ENCODE measurements around the gene PPP1R2C. TPM values are rescaled to one million over a fixed set of nuclear protein-coding genes. Genes with fewer than 3 reads are reported as not detected.

Gene PPP1R2C
- total and polyA plus RNA-seq, 2 of the 4 experiments (the other 2 are of a cell fraction), result not detected

DNA sequence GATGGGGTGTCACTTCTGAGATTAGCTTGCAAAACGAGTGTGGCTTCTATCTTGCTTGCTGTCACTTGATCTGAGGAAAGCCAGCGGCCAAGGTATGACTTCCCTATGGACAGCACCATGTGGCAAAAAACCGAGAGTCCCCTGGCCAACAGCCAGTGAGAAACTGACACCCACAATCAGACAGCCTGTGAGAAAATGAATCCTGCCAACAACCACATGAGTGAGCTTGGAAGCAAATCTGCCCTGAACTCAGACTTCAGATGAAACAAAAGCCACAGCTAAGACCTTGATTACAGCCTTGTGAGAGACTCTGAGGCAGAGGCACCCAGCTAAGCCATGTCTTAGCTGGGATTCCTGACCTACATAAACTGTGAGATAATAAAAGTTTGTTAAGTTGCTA lies 45.5 kb downstream of the PPP1R2C start:
- Histone ChIP-seq H3K36me3 (ENCODE audit: control insufficient read depth, insufficient read depth, low read length) (no peaks in the 10 kb centered on the region), H3K27me3 (ENCODE audit: control insufficient read depth, insufficient read depth, low read length) (no peaks in the 10 kb centered on the region), H3K18ac (ENCODE audit: low read depth, low read length) (no peak overlapping the region), H3K14ac (replicated peaks; ENCODE audit: low read depth, low read length) (no peak overlapping the region), H2AFZ (replicated peaks; ENCODE audit: low read length, poor library complexity) (no peak overlapping the region), H3K27ac (ENCODE audit: insufficient read depth, low read length) (no peak overlapping the region), H3K23ac (ENCODE audit: low read depth, low read length) (no peak overlapping the region), H2BK5ac (ENCODE audit: low read depth, low read length, poor library complexity, severe bottlenecking) (no peak overlapping the region), H3K56ac (ENCODE audit: extremely low read depth, insufficient read depth, low read length) (no peak overlapping the region), H3K4me1 (ENCODE audit: control insufficient read depth, insufficient read depth, low read length) (no peaks in the 10 kb centered on the region), H2BK20ac (ENCODE audit: low read depth, low read length) (no peak overlapping the region), H2BK120ac (ENCODE audit: low read depth, low read length) (no peak overlapping the region), H3K4me2 (ENCODE audit: low read depth, low read length) (no peak overlapping the region), H3K4ac (ENCODE audit: low read depth, low read length) (no peak overlapping the region), H2AK5ac (ENCODE audit: low read depth, low read length) (no peak overlapping the region), H2AK9ac (replicated peaks; ENCODE audit: low read depth, low read length, poor library complexity) (no peak overlapping the region), H2BK15ac (ENCODE audit: low read depth, low read length) (no peak overlapping the region), H4K8ac (ENCODE audit: low read depth in 2 of 2, low read length in 2 of 2) (no peak overlapping the region), H3K9ac (ENCODE audit: low read depth, low read length) (no peak overlapping the region), H4K5ac (ENCODE audit: low read depth, low read length) (no peak overlapping the region), H4K91ac (ENCODE audit: insufficient read depth, low read depth, low read length) (no peak overlapping the region), H3K4me3 (ENCODE audit: insufficient read depth, low read depth, low read length) (no peak overlapping the region), H3K9me1 (ENCODE audit: insufficient read depth, low read length) (no peaks in the 10 kb centered on the region), H3K9me3 (ENCODE audit: control insufficient read depth, insufficient read depth, low read length) (no peaks in the 10 kb centered on the region), H4K20me1 (ENCODE audit: insufficient read depth, low read length) (no peaks in the 10 kb centered on the region), H3K79me1 (ENCODE audit: low read depth in 1 of 2, low read length in 2 of 2) (no peaks in the 10 kb centered on the region)
- in situ Hi-C loops (cut with MboI; ENCODE audit: low sequenced_read_pairs), result loop anchor here (25.0 kb wide), 1 partner anchor 945 kb away; no protein-coding TSS in a partner anchor
- ChIA-PET POLR2A (ENCODE audit: unreplicated experiment) (no interaction called here), CTCF (interaction anchor here (0.6 kb wide), 1 partner anchor 76 kb away, joined by 6 read pairs; no protein-coding TSS in a partner anchor)
- dilution Hi-C loops (cut with HindIII; ENCODE audit: low sequenced_read_pairs, unreplicated experiment), result no loop called here
- 33% methylated on average over 1 of the region's 3 CpGs; no CpG with 5 or more reads in 1 of the 2 experiments for WGBS, 2 experiments (ENCODE audit: extremely low coverage in 2 of 2, insufficient read length in 1 of 2)
- DNase-seq (no peak), ATAC-seq (ENCODE audit: low read depth) (no peak)
- TF ChIP-seq SMC3 (IDR thresholded peaks at IDR 0.05; ENCODE audit: low read depth, low read length) (no peak), NFE2L2 (IDR thresholded peaks at IDR 0.05; ENCODE audit: low read depth, low read length) (no peak), ELK1 (IDR thresholded peaks at IDR 0.05; ENCODE audit: borderline replicate concordance, low read depth, low read length) (no peak), POLR2A (IDR thresholded peaks at IDR 0.05; ENCODE audit: low read depth, low read length) (no peak), MAZ (IDR thresholded peaks at IDR 0.05; ENCODE audit: borderline replicate concordance, low read depth, low read length) (no peak), CHD1 (IDR thresholded peaks at IDR 0.05; ENCODE audit: low read depth, low read length) (no peak), BHLHE40 (IDR thresholded peaks at IDR 0.05; ENCODE audit: low read depth, low read length) (no peak), MAFK (IDR thresholded peaks at IDR 0.05; ENCODE audit: low read depth, low read length) (no peak), RCOR1 (IDR thresholded peaks at IDR 0.05; ENCODE audit: insufficient replicate concordance, low read length) (no peak), RFX5 (IDR thresholded peaks at IDR 0.05; ENCODE audit: low read depth, low read length) (no peak), USF2 (IDR thresholded peaks at IDR 0.05; ENCODE audit: low read depth, low read length) (no peak), RAD21 (IDR thresholded peaks at IDR 0.05; ENCODE audit: low read length) (no peak), CEBPB (IDR thresholded peaks at IDR 0.05; ENCODE audit: low read depth, low read length) (no peak), MXI1 (IDR thresholded peaks at IDR 0.05; ENCODE audit: borderline replicate concordance, low read depth, low read length) (no peak), FOS (IDR thresholded peaks at IDR 0.05; ENCODE audit: low read depth, low read length) (no peak)
- TF ChIP-seq, protein P1, sequence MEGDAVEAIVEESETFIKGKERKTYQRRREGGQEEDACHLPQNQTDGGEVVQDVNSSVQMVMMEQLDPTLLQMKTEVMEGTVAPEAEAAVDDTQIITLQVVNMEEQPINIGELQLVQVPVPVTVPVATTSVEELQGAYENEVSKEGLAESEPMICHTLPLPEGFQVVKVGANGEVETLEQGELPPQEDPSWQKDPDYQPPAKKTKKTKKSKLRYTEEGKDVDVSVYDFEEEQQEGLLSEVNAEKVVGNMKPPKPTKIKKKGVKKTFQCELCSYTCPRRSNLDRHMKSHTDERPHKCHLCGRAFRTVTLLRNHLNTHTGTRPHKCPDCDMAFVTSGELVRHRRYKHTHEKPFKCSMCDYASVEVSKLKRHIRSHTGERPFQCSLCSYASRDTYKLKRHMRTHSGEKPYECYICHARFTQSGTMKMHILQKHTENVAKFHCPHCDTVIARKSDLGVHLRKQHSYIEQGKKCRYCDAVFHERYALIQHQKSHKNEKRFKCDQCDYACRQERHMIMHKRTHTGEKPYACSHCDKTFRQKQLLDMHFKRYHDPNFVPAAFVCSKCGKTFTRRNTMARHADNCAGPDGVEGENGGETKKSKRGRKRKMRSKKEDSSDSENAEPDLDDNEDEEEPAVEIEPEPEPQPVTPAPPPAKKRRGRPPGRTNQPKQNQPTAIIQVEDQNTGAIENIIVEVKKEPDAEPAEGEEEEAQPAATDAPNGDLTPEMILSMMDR (conservative IDR thresholded peaks at IDR 0.05; ENCODE audit: low read depth, low read length), result no peak
- intact Hi-C loops (cut with micrococcal nuclease), result no loop called here
- no TSS peak for BruUV-seq (replicated peaks)
